Glutamatergic neuron (in vitro differentiated cells): ENCODE results near the gene SLC39A2. TPM values are rescaled to one million over a fixed set of nuclear protein-coding genes. Genes with fewer than 3 reads are reported as not detected.

Experiments
- DNase-seq: peaks from one replicate; pipeline ENCODE4 v3.0.0; 2022
- H3K27ac Mint-ChIP-seq: one replicate; pipeline ENCODE4 v1.8.0; 2020; ENCODE audit warnings: mild to moderate bottlenecking, mixed read lengths, inconsistent platforms; ENCODE audit not compliant: unreplicated experiment
- H3K27me3 Mint-ChIP-seq: one replicate; pipeline ENCODE4 v1.8.0; 2020; ENCODE audit warnings: mild to moderate bottlenecking, moderate library complexity, mixed read lengths, inconsistent platforms; ENCODE audit not compliant: unreplicated experiment
- H3K36me3 Mint-ChIP-seq: one replicate; pipeline ENCODE4 v1.8.0; 2020; ENCODE audit warnings: mild to moderate bottlenecking, mixed read lengths, inconsistent platforms; ENCODE audit not compliant: unreplicated experiment
- H3K4me1 Mint-ChIP-seq: one replicate; pipeline ENCODE4 v1.8.0; 2020; ENCODE audit warnings: mild to moderate bottlenecking, low read depth, mixed read lengths, inconsistent platforms; ENCODE audit not compliant: unreplicated experiment
- H3K4me3 Mint-ChIP-seq: one replicate; pipeline ENCODE4 v1.8.0; 2020; ENCODE audit warnings: mild to moderate bottlenecking, mixed read lengths, inconsistent platforms; ENCODE audit not compliant: unreplicated experiment
- H3K9me3 Mint-ChIP-seq: one replicate; pipeline ENCODE4 v1.8.0; 2020; ENCODE audit warnings: mild to moderate bottlenecking, moderate library complexity, mixed read lengths, inconsistent platforms; ENCODE audit not compliant: unreplicated experiment
- total RNA-seq: library from RNA; stranded (reverse); fragmentation: NEBNext Ultra II Directional; extraction: Animal tissue kit (Norgen Biotek cat#: 25700); gene quantifications from one replicate; pipeline ENCODE4 v1.2.1, GENCODE V29; 2021; ENCODE audit not compliant: unreplicated experiment
- TF ChIP-seq, protein P1 (sequence below): fragments of 200-600 bp; sonication (generic); IDR thresholded peaks from one replicate; pipeline ENCODE4 v1.5.0; 2021; ENCODE audit not compliant: partially characterized antibody, unreplicated experiment

SLC39A2 gene
- total RNA-seq, 1 donor from 2014 or later, result not detected

GRCh38 chr14:21020977-21021545, 22.0 kb downstream of the SLC39A2 start:
- DNase-seq, result no peak
- no peak overlapping the region for H3K27ac Mint-ChIP-seq
- peaks cover 4% of the 10 kb centered on the region for H3K36me3 Mint-ChIP-seq
- no peak overlapping the region for H3K4me3 Mint-ChIP-seq
- peaks cover 4% of the 10 kb centered on the region for H3K4me1 Mint-ChIP-seq
- TF ChIP-seq, protein P1, sequence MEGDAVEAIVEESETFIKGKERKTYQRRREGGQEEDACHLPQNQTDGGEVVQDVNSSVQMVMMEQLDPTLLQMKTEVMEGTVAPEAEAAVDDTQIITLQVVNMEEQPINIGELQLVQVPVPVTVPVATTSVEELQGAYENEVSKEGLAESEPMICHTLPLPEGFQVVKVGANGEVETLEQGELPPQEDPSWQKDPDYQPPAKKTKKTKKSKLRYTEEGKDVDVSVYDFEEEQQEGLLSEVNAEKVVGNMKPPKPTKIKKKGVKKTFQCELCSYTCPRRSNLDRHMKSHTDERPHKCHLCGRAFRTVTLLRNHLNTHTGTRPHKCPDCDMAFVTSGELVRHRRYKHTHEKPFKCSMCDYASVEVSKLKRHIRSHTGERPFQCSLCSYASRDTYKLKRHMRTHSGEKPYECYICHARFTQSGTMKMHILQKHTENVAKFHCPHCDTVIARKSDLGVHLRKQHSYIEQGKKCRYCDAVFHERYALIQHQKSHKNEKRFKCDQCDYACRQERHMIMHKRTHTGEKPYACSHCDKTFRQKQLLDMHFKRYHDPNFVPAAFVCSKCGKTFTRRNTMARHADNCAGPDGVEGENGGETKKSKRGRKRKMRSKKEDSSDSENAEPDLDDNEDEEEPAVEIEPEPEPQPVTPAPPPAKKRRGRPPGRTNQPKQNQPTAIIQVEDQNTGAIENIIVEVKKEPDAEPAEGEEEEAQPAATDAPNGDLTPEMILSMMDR, result no peak
- peaks cover 4% of the 10 kb centered on the region for H3K27me3 Mint-ChIP-seq
- peaks cover 8% of the 10 kb centered on the region for H3K9me3 Mint-ChIP-seq

DNA sequence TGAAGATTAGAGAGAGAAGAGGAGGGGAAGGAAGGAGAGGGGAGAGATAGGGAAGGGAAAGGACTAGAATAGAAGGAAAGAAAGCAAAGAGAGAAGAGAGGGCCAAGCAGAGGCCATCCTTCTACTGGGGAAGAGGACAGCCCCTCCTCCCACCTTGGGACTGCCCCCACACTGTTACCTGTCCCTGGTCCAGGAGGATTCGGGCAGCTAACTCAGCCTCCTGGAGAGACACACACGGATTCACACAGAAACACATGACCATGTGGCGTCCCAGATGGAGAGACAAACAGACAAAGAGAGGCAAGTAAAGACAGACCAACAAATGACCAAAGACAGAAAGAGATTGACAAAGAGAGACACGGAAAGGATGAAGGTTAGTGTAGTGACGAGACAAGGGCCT, 23.6 kb downstream of the SLC39A2 start:
- H3K4me3 Mint-ChIP-seq, result peak overlapping the region; percentile 27
- no peak overlapping the region for H3K27ac Mint-ChIP-seq
- peaks cover 4% of the 10 kb centered on the region for H3K36me3 Mint-ChIP-seq
- H3K9me3 Mint-ChIP-seq, result peaks cover 7% of the 10 kb centered on the region
- H3K4me1 Mint-ChIP-seq, result peaks cover 4% of the 10 kb centered on the region
- H3K27me3 Mint-ChIP-seq, result peaks cover 5% of the 10 kb centered on the region
- TF ChIP-seq, protein P1, result no peak
- no peak for DNase-seq

GRCh38 chr14:21023174-21023573, 24.1 kb downstream of the SLC39A2 start:
- Mint-ChIP-seq H3K36me3 (peaks cover 4% of the 10 kb centered on the region), H3K9me3 (peaks cover 7% of the 10 kb centered on the region), H3K4me1 (peaks cover 4% of the 10 kb centered on the region), H3K27ac (no peak overlapping the region), H3K27me3 (peaks cover 5% of the 10 kb centered on the region), H3K4me3 (peak overlapping the region; percentile 27)
- TF ChIP-seq, protein P1, result no peak
- DNase-seq, result no peak

- Mint-ChIP-seq H3K36me3 (peaks cover 4% of the 10 kb centered on the region), H3K9me3 (peaks cover 7% of the 10 kb centered on the region), H3K27me3 (peaks cover 5% of the 10 kb centered on the region), H3K27ac (no peak overlapping the region), H3K4me3 (peak overlapping the region; percentile 81), H3K4me1 (peaks cover 4% of the 10 kb centered on the region)
- DNase-seq, result peak; percentile 24
- TF ChIP-seq, protein P1, result no peak
These were observed 24.9 kb downstream of the SLC39A2 start for GRCh38 chr14:21023817-21024584.

DNA sequence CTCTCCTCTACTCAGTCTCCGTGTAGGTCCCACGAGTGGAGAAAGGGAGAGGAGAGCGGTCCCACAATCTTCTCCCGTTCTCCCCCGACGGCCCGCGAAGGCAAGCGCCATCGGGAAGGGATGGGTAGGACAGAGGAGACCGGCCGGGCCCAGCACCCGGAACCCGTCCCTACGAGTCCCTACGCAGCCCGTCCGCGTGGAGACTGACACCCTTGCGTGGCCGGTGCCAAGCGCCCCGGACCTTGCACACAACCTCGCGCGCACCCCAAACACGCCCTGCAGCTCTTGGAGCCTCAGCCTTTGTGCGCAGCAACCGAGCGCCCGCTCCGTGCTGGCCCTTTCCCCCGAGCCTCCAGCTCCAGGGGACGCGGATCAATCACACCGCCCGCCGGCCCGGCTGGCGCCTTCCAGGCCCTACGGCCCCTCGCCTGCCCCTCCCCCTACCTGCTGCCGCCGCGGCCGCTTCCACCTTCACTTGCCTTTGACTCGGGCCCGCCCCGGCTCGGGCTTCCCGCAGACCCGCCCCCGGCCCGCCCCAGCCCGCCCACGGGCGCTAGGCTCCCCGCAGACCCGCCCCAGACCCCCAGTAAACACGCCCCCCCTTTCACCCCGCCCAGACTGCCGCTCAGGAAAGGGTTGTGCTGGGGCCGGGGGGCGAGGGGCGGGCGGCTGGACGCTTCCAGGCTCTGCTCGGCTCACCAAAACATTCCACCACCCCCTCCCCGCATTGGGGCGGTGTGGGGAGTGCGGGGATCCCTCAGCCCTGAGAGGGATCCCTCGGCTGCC, 25.7 kb downstream of the SLC39A2 start, which contains the start of gene NDRG2:
Gene NDRG2 (minus strand): TSS at position 477 of the 786 bp plus-strand sequence. CDS start 1,746 bp downstream, outside the sequence.
- Mint-ChIP-seq H3K4me3 (peak within 1 kb of the TSS; percentile 88), H3K4me1 (peaks cover 4% of the 10 kb centered on the region), H3K36me3 (peaks cover 4% of the 10 kb centered on the region), H3K27me3 (peaks cover 5% of the 10 kb centered on the region), H3K9me3 (peaks cover 7% of the 10 kb centered on the region), H3K27ac (no peak within 1 kb of the TSS)
- TF ChIP-seq, protein P1, result no peak
- peak; percentile 87 for DNase-seq
